ENCODE measurements around the gene SIDT1. TPM values are rescaled to one million over a fixed set of nuclear protein-coding genes. Genes with fewer than 3 reads are reported as not detected.

SIDT1 gene
- total and polyA plus RNA-seq, 3 donors from 2014 or later: 5.0 to 8.6 (median 5.9) TPM

DNA sequence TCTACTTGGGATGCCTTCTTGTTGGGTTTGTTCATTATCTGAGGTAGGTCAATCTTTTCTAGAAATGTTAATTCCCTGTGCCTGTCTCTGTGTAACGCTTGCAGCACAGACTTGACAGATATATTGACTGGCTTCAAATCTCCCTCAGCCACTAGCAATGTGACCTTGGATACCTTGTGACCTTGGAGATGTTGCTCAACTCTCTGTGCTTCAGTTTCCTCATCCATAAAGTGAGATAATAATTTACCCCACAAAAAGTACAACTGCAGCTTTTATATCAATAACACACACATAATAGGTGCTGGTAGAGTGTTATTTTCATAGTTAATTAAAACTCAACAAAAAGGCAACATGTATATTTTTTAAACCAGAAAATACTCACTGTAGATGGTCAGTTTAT, 52.9 kb downstream of the SIDT1 start:
- H3K27me3 ChIP-seq: no peaks in the 10 kb centered on the region
- TF ChIP-seq POLR2A (IDR thresholded peaks at IDR 0.05): no peak
- TF ChIP-seq, protein P1, sequence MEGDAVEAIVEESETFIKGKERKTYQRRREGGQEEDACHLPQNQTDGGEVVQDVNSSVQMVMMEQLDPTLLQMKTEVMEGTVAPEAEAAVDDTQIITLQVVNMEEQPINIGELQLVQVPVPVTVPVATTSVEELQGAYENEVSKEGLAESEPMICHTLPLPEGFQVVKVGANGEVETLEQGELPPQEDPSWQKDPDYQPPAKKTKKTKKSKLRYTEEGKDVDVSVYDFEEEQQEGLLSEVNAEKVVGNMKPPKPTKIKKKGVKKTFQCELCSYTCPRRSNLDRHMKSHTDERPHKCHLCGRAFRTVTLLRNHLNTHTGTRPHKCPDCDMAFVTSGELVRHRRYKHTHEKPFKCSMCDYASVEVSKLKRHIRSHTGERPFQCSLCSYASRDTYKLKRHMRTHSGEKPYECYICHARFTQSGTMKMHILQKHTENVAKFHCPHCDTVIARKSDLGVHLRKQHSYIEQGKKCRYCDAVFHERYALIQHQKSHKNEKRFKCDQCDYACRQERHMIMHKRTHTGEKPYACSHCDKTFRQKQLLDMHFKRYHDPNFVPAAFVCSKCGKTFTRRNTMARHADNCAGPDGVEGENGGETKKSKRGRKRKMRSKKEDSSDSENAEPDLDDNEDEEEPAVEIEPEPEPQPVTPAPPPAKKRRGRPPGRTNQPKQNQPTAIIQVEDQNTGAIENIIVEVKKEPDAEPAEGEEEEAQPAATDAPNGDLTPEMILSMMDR (IDR thresholded peaks at IDR 0.05): no peak
- intact Hi-C loops (cut with DNase I; ENCODE audit: low total_unique reads): no loop called here
- 0 to 22% methylated on average over 1 of the region's 1 CpG for WGBS, 2 donors
- H3K27ac ChIP-seq: no peak overlapping the region
- no peak overlapping the region for H3K4me3 ChIP-seq
- H3K36me3 ChIP-seq (ENCODE audit: low read depth, missing control alignments): no peaks in the 10 kb centered on the region
- no peaks in the 10 kb centered on the region for H3K4me1 ChIP-seq
- no peaks in the 10 kb centered on the region for H3K9me3 ChIP-seq
- DNase-seq: no peak

DNA sequence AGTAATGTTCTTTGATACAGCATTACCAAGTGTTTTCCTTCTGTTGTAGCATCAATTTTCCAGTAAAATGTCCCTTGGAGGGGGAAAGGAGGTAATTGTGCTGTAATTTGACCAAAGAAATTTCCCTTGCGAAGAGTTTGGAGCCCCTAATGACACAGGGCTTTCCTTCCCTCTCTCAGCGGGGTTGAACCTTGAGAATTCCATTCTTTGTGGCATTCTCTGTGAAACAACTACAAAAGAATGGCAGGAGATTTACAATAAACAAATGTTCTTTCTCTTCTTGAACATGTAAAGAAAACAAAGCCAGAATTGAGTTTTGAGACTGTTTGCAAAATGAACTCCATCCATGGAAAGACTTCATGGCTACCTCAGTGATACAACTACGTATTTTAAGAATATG, 53.4 kb downstream of the SIDT1 start:
- Histone ChIP-seq H3K27me3 (no peaks in the 10 kb centered on the region), H3K4me3 (no peak overlapping the region), H3K9me3 (no peaks in the 10 kb centered on the region), H3K36me3 (ENCODE audit: low read depth, missing control alignments) (no peaks in the 10 kb centered on the region), H3K4me1 (no peaks in the 10 kb centered on the region), H3K27ac (no peak overlapping the region)
- TF ChIP-seq, protein P1 (IDR thresholded peaks at IDR 0.05): no peak
- TF ChIP-seq POLR2A (IDR thresholded peaks at IDR 0.05): no peak
- 78 to 86% methylated on average over 3 of the region's 3 CpGs for WGBS, 2 donors
- no peak for DNase-seq
- intact Hi-C loops (cut with DNase I; ENCODE audit: low total_unique reads): no loop called here

DNA sequence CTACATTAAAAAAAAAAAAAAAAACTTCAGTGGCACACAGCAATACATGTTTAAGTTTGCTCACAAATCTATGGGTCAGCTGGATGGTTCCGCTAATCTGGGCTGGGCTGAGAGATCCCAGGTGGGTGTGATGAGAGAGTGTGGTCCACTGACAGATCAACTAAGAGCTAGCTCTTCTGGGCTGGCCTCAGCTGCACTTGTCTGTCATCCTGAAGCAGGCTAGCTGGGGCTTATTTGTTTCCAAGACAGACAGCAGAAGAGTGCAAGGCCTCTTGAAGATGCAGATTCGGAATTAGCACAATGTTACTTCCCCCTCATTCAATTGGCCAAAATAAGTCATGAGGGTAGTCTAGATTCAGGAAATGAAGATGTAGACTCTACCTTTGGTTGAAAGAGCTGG, 56.5 kb downstream of the SIDT1 start:
- no peak for TF ChIP-seq POLR2A (IDR thresholded peaks at IDR 0.05)
- TF ChIP-seq, protein P1 (IDR thresholded peaks at IDR 0.05): no peak
- Histone ChIP-seq H3K9me3 (no peaks in the 10 kb centered on the region), H3K36me3 (ENCODE audit: low read depth, missing control alignments) (no peaks in the 10 kb centered on the region), H3K27me3 (no peaks in the 10 kb centered on the region), H3K27ac (no peak overlapping the region), H3K4me1 (no peaks in the 10 kb centered on the region), H3K4me3 (no peak overlapping the region)
- DNase-seq: no peak
- intact Hi-C loops (cut with DNase I; ENCODE audit: low total_unique reads): no loop called here
- 98 to 100% methylated on average over 2 of the region's 2 CpGs for WGBS, 2 donors

DNA sequence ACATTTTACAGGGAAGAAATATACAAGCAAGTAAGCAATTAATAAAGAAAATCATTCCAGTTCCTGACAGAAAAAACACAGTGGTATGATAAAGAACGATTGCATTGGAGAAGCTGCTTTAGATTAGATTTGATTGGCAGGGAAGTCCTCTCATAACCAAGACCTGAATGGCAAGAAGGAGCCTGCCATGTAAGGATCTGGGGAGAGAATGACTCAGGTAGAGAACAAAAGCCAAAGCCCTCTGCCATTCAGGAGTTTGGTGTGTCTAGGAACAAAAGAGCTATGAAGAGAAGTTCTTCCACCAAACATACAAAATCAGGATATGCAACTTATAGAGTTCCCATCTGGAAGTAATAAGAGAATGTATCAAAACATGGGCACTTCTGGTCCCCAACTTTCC, 57.6 kb downstream of the SIDT1 start:
- intact Hi-C loops (cut with DNase I; ENCODE audit: low total_unique reads): no loop called here
- no peak for DNase-seq
- no peaks in the 10 kb centered on the region for H3K9me3 ChIP-seq
- TF ChIP-seq, protein P1 (IDR thresholded peaks at IDR 0.05): no peak
- no peak for TF ChIP-seq POLR2A (IDR thresholded peaks at IDR 0.05)
- H3K36me3 ChIP-seq (ENCODE audit: low read depth, missing control alignments): no peaks in the 10 kb centered on the region
- no peaks in the 10 kb centered on the region for H3K27me3 ChIP-seq
- H3K4me3 ChIP-seq: no peak overlapping the region
- H3K27ac ChIP-seq: no peak overlapping the region
- 40 to 59% methylated on average over 1 of the region's 1 CpG for WGBS, 2 donors
- no peaks in the 10 kb centered on the region for H3K4me1 ChIP-seq

DNA sequence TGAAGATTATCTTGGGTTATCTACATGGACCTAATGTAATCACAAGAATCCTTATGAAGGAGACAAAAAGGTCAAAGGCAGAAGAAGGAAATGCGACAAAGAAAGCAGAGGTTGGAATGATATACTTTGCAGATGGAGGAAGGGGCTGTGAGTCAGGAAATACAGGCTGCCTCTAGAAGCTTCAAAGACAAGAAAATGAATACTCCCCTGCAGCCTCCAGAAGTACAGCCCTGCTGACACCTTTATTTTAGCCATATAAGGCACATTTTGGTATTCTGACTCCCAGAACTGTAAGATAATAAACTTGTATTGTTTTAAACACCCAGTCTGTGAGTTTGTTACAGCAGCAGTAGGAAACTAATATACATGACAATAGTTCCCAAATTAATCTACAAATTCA, 58.6 kb downstream of the SIDT1 start:
- no peaks in the 10 kb centered on the region for H3K9me3 ChIP-seq
- no peak for DNase-seq
- intact Hi-C loops (cut with DNase I; ENCODE audit: low total_unique reads): no loop called here
- no peak for TF ChIP-seq POLR2A (IDR thresholded peaks at IDR 0.05)
- TF ChIP-seq, protein P1 (IDR thresholded peaks at IDR 0.05): no peak
- 74 to 75% methylated on average over 1 of the region's 1 CpG for WGBS, 2 donors
- H3K27ac ChIP-seq: no peak overlapping the region
- no peaks in the 10 kb centered on the region for H3K27me3 ChIP-seq
- H3K4me1 ChIP-seq: no peaks in the 10 kb centered on the region
- H3K36me3 ChIP-seq (ENCODE audit: low read depth, missing control alignments): no peaks in the 10 kb centered on the region
- no peak overlapping the region for H3K4me3 ChIP-seq
